Suprapubic skin (tissue), 4 donors: ENCODE measurements around the gene AHDC1.

Experiments used
- CTCF ChIP-seq, 2 donors: fragments of 200-600 bp in 1 of 2; fragments of 450-650 bp in 1 of 2; sonication (generic) in 1 of 2; IDR thresholded peaks; one replicate each; pipeline ENCODE4 v1.5.1; 2016 to 2019; ENCODE audit warnings: antibody characterized with exemption in 2 of 2, mild to moderate bottlenecking in 1 of 2, moderate library complexity in 1 of 2
- POLR2A ChIP-seq, 2 donors: fragments of 450-650 bp; IDR thresholded peaks; one replicate each; pipeline ENCODE4 v1.6.1; 2017; ENCODE audit warnings: antibody characterized with exemption in 2 of 2, mild to moderate bottlenecking in 2 of 2, moderate library complexity in 2 of 2
- POLR2AphosphoS5 ChIP-seq, 3 donors: sonication (generic); formaldehyde crosslinking; IDR thresholded peaks; one replicate each; pipeline ENCODE4 v1.6.1; 2017; ENCODE audit warnings: antibody characterized with exemption in 3 of 3

GRCh38 chr1:27577504-27578188 lies 26.3 kb downstream of the AHDC1 start:
- TF ChIP-seq CTCF (IDR thresholded peaks at IDR 0.05) (no peak), POLR2AphosphoS5 (IDR thresholded peaks at IDR 0.05) (no peak), POLR2A (IDR thresholded peaks at IDR 0.05) (no peak)
